Peyer's patch (tissue), 4 donors: Measurements from ENCODE around the gene DNAH12. TPM values are rescaled to one million over a fixed set of nuclear protein-coding genes. Genes with fewer than 3 reads are reported as not detected.

ENCODE experiments used
- DNase-seq, 3 donors: peaks; one replicate each; pipeline ENCODE4 v3.0.0-alpha.2; 2017 to 2019
- H3K27ac ChIP-seq, 4 donors: fragments of 200-600 bp; sonication (generic); one replicate each; pipeline ENCODE4 v1.5.1; 2016 to 2019
- H3K27me3 ChIP-seq, 2 donors: fragments of 200-600 bp; sonication (generic); one replicate each; pipeline ENCODE4 v1.5.1; 2019
- H3K36me3 ChIP-seq, 3 donors: fragments of 200-600 bp; sonication (generic); one replicate each; pipeline ENCODE4 v1.5.1; 2016 to 2019
- H3K4me1 ChIP-seq, 4 donors: fragments of 200-600 bp; sonication (generic); one replicate each; pipeline ENCODE4 v1.5.1; 2016 to 2019
- H3K4me3 ChIP-seq, 4 donors: fragments of 200-600 bp; sonication (generic); 1 replicate in 3 of 4; 2 replicates in 1 of 4; pipeline ENCODE4 v1.5.1; 2016 to 2019; ENCODE audit warnings: mild to moderate bottlenecking in 1 of 4
- H3K9me3 ChIP-seq, 4 donors: fragments of 200-600 bp; sonication (generic); one replicate each; pipeline ENCODE4 v1.5.1; 2016 to 2019; ENCODE audit warnings: mild to moderate bottlenecking in 1 of 4
- CTCF ChIP-seq, 6 experiments: fragments of 450-650 bp in 4 of 6; fragments of 200-600 bp in 2 of 6; sonication (generic) in 1 of 6; IDR thresholded peaks; one replicate each; pipeline ENCODE4 v1.5.1; 2017 to 2019; ENCODE audit warnings: antibody characterized with exemption in 6 of 6, mild to moderate bottlenecking in 3 of 6, moderate library complexity in 1 of 6
- POLR2A ChIP-seq, 2 donors: fragments of 450-650 bp; IDR thresholded peaks; one replicate each; pipeline ENCODE4 v1.5.1; 2017; ENCODE audit warnings: antibody characterized with exemption in 2 of 2, mild to moderate bottlenecking in 2 of 2, moderate library complexity in 2 of 2
- total RNA-seq, 4 donors: library from RNA; depleted of rRNA; stranded (reverse); fragments of >200 nt; gene quantifications; one replicate each; pipeline ENCODE4 v1.1.0, GENCODE V29; 2016

DNAH12 gene
- total RNA-seq, 4 donors from 2014 or later = 0.13 to 0.35 TPM; not detected in 2

- TF ChIP-seq CTCF (IDR thresholded peaks at IDR 0.05) (peak in 3 of 6 experiments; percentile 9 to 25 (median 20)), POLR2A (IDR thresholded peaks at IDR 0.05) (no peak)
- H3K27ac ChIP-seq = peak overlapping the region in 1 of 4 donors; percentile 23
- DNase-seq = no peak
- peaks cover 0 to 11% (median 0%) of the 10 kb centered on the region in 4 donors for H3K4me1 ChIP-seq
- H3K36me3 ChIP-seq = peaks cover 0 to 39% (median 0%) of the 10 kb centered on the region in 3 donors
- H3K27me3 ChIP-seq = no peaks in the 10 kb centered on the region
- H3K4me3 ChIP-seq = no peak overlapping the region
- H3K9me3 ChIP-seq = no peaks in the 10 kb centered on the region
Measured at GRCh38 chr3:57582474-57583168, 38.5 kb upstream of the DNAH12 start.

- Histone ChIP-seq H3K9me3 (no peaks in the 10 kb centered on the region), H3K4me3 (no peak overlapping the region), H3K27me3 (no peaks in the 10 kb centered on the region), H3K36me3 (peaks cover 0 to 76% (median 0%) of the 10 kb centered on the region in 3 donors), H3K27ac (no peak overlapping the region), H3K4me1 (peaks cover 0 to 8% (median 0%) of the 10 kb centered on the region in 4 donors)
- DNase-seq = no peak
- TF ChIP-seq CTCF (IDR thresholded peaks at IDR 0.05) (no peak), POLR2A (IDR thresholded peaks at IDR 0.05) (no peak)
Measured at GRCh38 chr3:57577801-57578200, 33.7 kb upstream of the DNAH12 start.

- Histone ChIP-seq H3K27me3 (no peaks in the 10 kb centered on the region), H3K27ac (no peak overlapping the region), H3K4me1 (peaks cover 0 to 8% (median 0%) of the 10 kb centered on the region in 4 donors), H3K4me3 (no peak overlapping the region), H3K36me3 (peaks cover 0 to 76% (median 4%) of the 10 kb centered on the region in 3 donors), H3K9me3 (no peaks in the 10 kb centered on the region)
- TF ChIP-seq POLR2A (IDR thresholded peaks at IDR 0.05) (no peak), CTCF (IDR thresholded peaks at IDR 0.05) (no peak)
- DNase-seq = no peak
Measured at GRCh38 chr3:57575966-57576626, 32.0 kb upstream of the DNAH12 start.

GRCh38 chr3:57572096-57572495, 28.0 kb upstream of the DNAH12 start:
- Histone ChIP-seq H3K36me3 (peaks cover 0 to 68% (median 4%) of the 10 kb centered on the region in 3 donors), H3K9me3 (no peaks in the 10 kb centered on the region), H3K27ac (no peak overlapping the region), H3K4me1 (peaks cover 0 to 6% (median 0%) of the 10 kb centered on the region in 4 donors), H3K27me3 (no peaks in the 10 kb centered on the region), H3K4me3 (no peak overlapping the region)
- TF ChIP-seq POLR2A (IDR thresholded peaks at IDR 0.05) (no peak), CTCF (IDR thresholded peaks at IDR 0.05) (no peak)
- DNase-seq = no peak

GRCh38 chr3:57570878-57571277, 26.7 kb upstream of the DNAH12 start:
- Histone ChIP-seq H3K27ac (no peak overlapping the region), H3K4me1 (no peaks in the 10 kb centered on the region), H3K36me3 (peaks cover 0 to 73% (median 4%) of the 10 kb centered on the region in 3 donors), H3K9me3 (no peaks in the 10 kb centered on the region), H3K4me3 (no peak overlapping the region), H3K27me3 (no peaks in the 10 kb centered on the region)
- no peak for DNase-seq
- TF ChIP-seq CTCF (IDR thresholded peaks at IDR 0.05) (no peak), POLR2A (IDR thresholded peaks at IDR 0.05) (no peak)
